Mesothelial cell of epicardium (in vitro differentiated cells): Measurements from ENCODE around the gene SLC30A2. TPM values are rescaled to one million over a fixed set of nuclear protein-coding genes. Genes with fewer than 3 reads are reported as not detected.

Experiments
- DNase-seq, 2 experiments: peaks; one replicate each; pipeline ENCODE4 v3.0.0; 2021; ENCODE audit warnings: low spot score in 2 of 2; ENCODE audit not compliant: unreplicated experiment in 2 of 2
- H3K27ac Mint-ChIP-seq: 2 replicates; pipeline ENCODE4 v1.8.0; 2021; ENCODE audit warnings: mixed read lengths
- H3K27me3 Mint-ChIP-seq: 2 replicates; pipeline ENCODE4 v1.8.0; 2021; ENCODE audit warnings: low read depth, mixed read lengths
- H3K36me3 Mint-ChIP-seq: 2 replicates; pipeline ENCODE4 v1.8.0; 2021; ENCODE audit warnings: mixed read lengths
- H3K4me1 Mint-ChIP-seq: 2 replicates; pipeline ENCODE4 v1.8.0; 2021; ENCODE audit warnings: mixed read lengths
- H3K4me3 Mint-ChIP-seq: 2 replicates; pipeline ENCODE4 v1.8.0; 2021; ENCODE audit warnings: mild to moderate bottlenecking, moderate library complexity, mixed read lengths
- H3K9me3 Mint-ChIP-seq: 2 replicates; pipeline ENCODE4 v1.8.0; 2021; ENCODE audit warnings: mixed read lengths
- CTCF ChIP-seq: fragments of 200-600 bp; sonication (generic); IDR thresholded peaks from one replicate; pipeline ENCODE4 v1.5.0; 2021; ENCODE audit warnings: antibody characterized with exemption; ENCODE audit not compliant: unreplicated experiment
- total RNA-seq: library from RNA; stranded (reverse); gene quantifications from 3 replicates; pipeline ENCODE4 v1.2.1, GENCODE V29; 2021

Gene SLC30A2
- total RNA-seq, 1 donor from 2014 or later = 10.3 TPM

DNA sequence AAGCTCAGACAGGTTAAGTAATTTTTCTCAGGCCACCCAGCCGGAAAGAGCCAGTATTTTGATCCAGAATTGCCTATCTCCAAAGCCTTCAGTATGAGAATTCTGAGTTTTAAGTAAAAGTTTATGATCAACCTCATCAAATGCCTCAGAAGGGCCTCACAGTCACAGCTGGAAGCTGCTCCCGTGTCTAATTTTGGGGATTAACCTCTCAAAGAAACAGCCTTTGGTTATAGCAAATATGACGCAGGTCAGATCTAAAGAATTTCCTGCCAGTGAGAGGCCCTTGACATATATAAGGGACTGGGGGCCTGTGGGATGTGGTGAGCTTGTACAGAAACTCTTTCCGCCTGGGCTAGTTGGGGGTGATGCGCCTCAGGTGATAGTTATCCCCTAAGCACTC lies 22.1 kb downstream of the SLC30A2 start:
- Mint-ChIP-seq H3K4me3 (no peak overlapping the region), H3K27me3 (no peaks in the 10 kb centered on the region)

GRCh38 chr1:26023009-26023408 lies 22.9 kb downstream of the SLC30A2 start:
- Mint-ChIP-seq H3K4me3 (peak overlapping the region; percentile 37), H3K27me3 (no peaks in the 10 kb centered on the region), H3K9me3 (no peaks in the 10 kb centered on the region), H3K27ac (no peak overlapping the region), H3K4me1 (peaks cover 54% of the 10 kb centered on the region), H3K36me3 (no peaks in the 10 kb centered on the region)
- TF ChIP-seq CTCF = no peak
- no peak for DNase-seq

More for the DNA sequence above, 22.1 kb downstream of the SLC30A2 start:
- TF ChIP-seq CTCF = no peak
- no peak overlapping the region for H3K27ac Mint-ChIP-seq
- peaks cover 49% of the 10 kb centered on the region for H3K4me1 Mint-ChIP-seq
- no peak for DNase-seq
- no peaks in the 10 kb centered on the region for H3K9me3 Mint-ChIP-seq
- H3K36me3 Mint-ChIP-seq = no peaks in the 10 kb centered on the region

GRCh38 chr1:26022404-26022779 lies 23.5 kb downstream of the SLC30A2 start:
- no peak for TF ChIP-seq CTCF
- H3K9me3 Mint-ChIP-seq = no peaks in the 10 kb centered on the region
- no peak for DNase-seq
- H3K27ac Mint-ChIP-seq = no peak overlapping the region
- H3K27me3 Mint-ChIP-seq = no peaks in the 10 kb centered on the region
- peaks cover 54% of the 10 kb centered on the region for H3K4me1 Mint-ChIP-seq
- peak overlapping the region; percentile 28 for H3K4me3 Mint-ChIP-seq
- no peaks in the 10 kb centered on the region for H3K36me3 Mint-ChIP-seq

- peak in 1 of 2 experiments; percentile 56 for DNase-seq
- H3K27ac Mint-ChIP-seq = peak within 1 kb of the TSS; percentile 34
- H3K36me3 Mint-ChIP-seq = no peaks in the 10 kb centered on the region
- H3K27me3 Mint-ChIP-seq = no peaks in the 10 kb centered on the region
- peaks cover 56% of the 10 kb centered on the region for H3K4me1 Mint-ChIP-seq
- H3K4me3 Mint-ChIP-seq = peak within 1 kb of the TSS; percentile 95
- no peak for TF ChIP-seq CTCF
- H3K9me3 Mint-ChIP-seq = no peaks in the 10 kb centered on the region
These were observed 24.1 kb downstream of the SLC30A2 start, which contains the start of gene EXTL1 for GRCh38 chr1:26021647-26022403. Gene EXTL1 (plus strand): TSS chr1:26021775. CDS start chr1:26022647, 872 bp downstream.

- H3K9me3 Mint-ChIP-seq = no peaks in the 10 kb centered on the region
- peak overlapping the region; percentile 34 for H3K27ac Mint-ChIP-seq
- peak overlapping the region; percentile 95 for H3K4me3 Mint-ChIP-seq
- TF ChIP-seq CTCF = no peak
- peaks cover 56% of the 10 kb centered on the region for H3K4me1 Mint-ChIP-seq
- H3K27me3 Mint-ChIP-seq = no peaks in the 10 kb centered on the region
- no peaks in the 10 kb centered on the region for H3K36me3 Mint-ChIP-seq
- DNase-seq = no peak
These were observed 24.8 kb downstream of the SLC30A2 start for GRCh38 chr1:26020941-26021646.
